K562 (cell line): ENCODE measurements around the gene RAE1. TPM values are rescaled to one million over a fixed set of nuclear protein-coding genes. Genes with fewer than 3 reads are reported as not detected.

Experiments used
- CHD1 ChIP-seq: fragments of 200-600 bp; sonication (generic); IDR thresholded peaks from one replicate; pipeline ENCODE4 v1.6.1; 2012; ENCODE audit warnings: mild to moderate bottlenecking, moderate library complexity, low read length, inconsistent platforms
- FOXM1 ChIP-seq, 2 experiments: fragments of 450-650 bp in 1 of 2; sonication (generic) in 1 of 2; formaldehyde crosslinking in 1 of 2; IDR thresholded peaks; 2 replicates each; pipeline versions ENCODE4 v1.6.1 to v1.9.0; 2017 to 2022; ENCODE audit warnings: low read depth in 2 of 2, mild to moderate bottlenecking in 2 of 2, missing genetic modification reagents in 1 of 2, moderate library complexity in 1 of 2
- HDGF ChIP-seq: fragments of 450-650 bp; IDR thresholded peaks from 2 replicates; pipeline ENCODE4 v1.6.1; 2016
- HMG20A ChIP-seq: fragments of 450-650 bp; formaldehyde crosslinking; conservative IDR thresholded peaks from 2 replicates; pipeline ENCODE4 v1.4.0; 2020; ENCODE audit warnings: mild to moderate bottlenecking, mixed read lengths
- ILF3 ChIP-seq: fragments of 450-650 bp; IDR thresholded peaks from 2 replicates; pipeline ENCODE4 v1.6.1; 2018; ENCODE audit warnings: antibody characterized with exemption, mild to moderate bottlenecking, moderate library complexity, borderline replicate concordance
- MECOM ChIP-seq: fragments of 250-450 bp; sonication (Bioruptor Pico); IDR thresholded peaks from 2 replicates; pipeline ENCODE4 v1.8.0; 2022; ENCODE audit warnings: inconsistent platforms
- MYC ChIP-seq, 2 experiments: fragments of 250-450 bp in 1 of 2; sonication (Bioruptor Pico) in 1 of 2; IDR thresholded peaks; 2 replicates each; pipeline versions ENCODE4 v1.5.1 to v1.6.1; 2012 to 2021; ENCODE audit warnings: low read depth in 2 of 2, borderline replicate concordance in 1 of 2, improper control_type of control experiment in 1 of 2, low read length in 1 of 2, mild to moderate bottlenecking in 1 of 2, moderate library complexity in 1 of 2
- YY1 ChIP-seq, 3 experiments: IDR thresholded peaks; 2 replicates each; pipeline ENCODE4 v1.6.1; 2011; ENCODE audit warnings: low read length in 2 of 3, mild to moderate bottlenecking in 2 of 3, moderate library complexity in 2 of 3, borderline replicate concordance in 1 of 3, control low read depth in 1 of 3, low read depth in 1 of 3; ENCODE audit not compliant: insufficient read depth in 3 of 3, insufficient replicate concordance in 2 of 3, control insufficient read depth in 1 of 3, insufficient read length in 1 of 3; ENCODE audit errors: extremely low read depth in 1 of 3
- ZBTB7A ChIP-seq: IDR thresholded peaks from 2 replicates; pipeline ENCODE4 v1.6.1; 2011; ENCODE audit warnings: low read depth, mild to moderate bottlenecking, low read length, moderate library complexity, borderline replicate concordance; ENCODE audit not compliant: control insufficient read depth
- ZNF143 ChIP-seq: sonication (generic); formaldehyde crosslinking; IDR thresholded peaks from 2 replicates; pipeline ENCODE4 v1.9.0; 2022; ENCODE audit warnings: mild to moderate bottlenecking, missing genetic modification reagents
- ZNF384 ChIP-seq: IDR thresholded peaks from 2 replicates; pipeline ENCODE4 v1.6.1; 2012; ENCODE audit warnings: low read depth, low read length, improper control_type of control experiment
- ZNF584 ChIP-seq: fragments of 200-800 bp; sonication (Bioruptor generic); IDR thresholded peaks from 2 replicates; pipeline ENCODE4 v1.6.1; 2016; ENCODE audit warnings: low read depth, mild to moderate bottlenecking, missing genetic modification characterization, missing compliant biosample characterization
- polyA plus RNA-seq, 8 experiments: library from polyadenylated mRNA; depleted of rRNA in 4 of 8; stranded (reverse) in 5 of 8; unstranded in 3 of 8; fragments of >200 nt; fragmentation: Nextera tagmentation in 2 of 8; fragmentation: Illumina TruSeq in 1 of 8; extraction: Ambion mirVana in 2 of 8; extraction: Trizol in 1 of 8; gene quantifications; 2 replicates each; pipeline versions ENCODE4 v1.2.1 to v1.2.3, GENCODE V29; 2011 to 2014; ENCODE audit warnings: inconsistent platforms in 1 of 8, missing spikeins in 1 of 8
- total RNA-seq, 7 experiments: library from RNA; depleted of rRNA in 6 of 7; stranded (reverse); fragments of >200 nt in 6 of 7; fragmentation: Illumina TruSeq in 2 of 7; extraction: Trizol in 2 of 7; gene quantifications; 2 replicates each; pipeline versions ENCODE4 v1.2.1 to v1.2.3, GENCODE V29; 2011 to 2021; ENCODE audit warnings: low replicate concordance in 1 of 7
- TF ChIP-seq, protein P1 (sequence below): fragments of 250-450 bp; sonication (Bioruptor Pico); IDR thresholded peaks from 2 replicates; pipeline ENCODE4 v1.9.0; 2021; ENCODE audit warnings: mild to moderate bottlenecking, inconsistent platforms
- TF ChIP-seq, protein P2 (sequence below), 2 experiments: fragments of 450-650 bp; formaldehyde crosslinking in 1 of 2; IDR thresholded peaks; 2 replicates each; pipeline versions ENCODE4 v1.4.0 to v1.6.1; 2014 to 2020; ENCODE audit warnings: mild to moderate bottlenecking in 2 of 2, borderline replicate concordance in 1 of 2, low read depth in 1 of 2

Gene RAE1
- total and polyA plus RNA-seq, 9 of the 15 experiments (the other 6 are each of a cell fraction or from before 2014, with no cell fraction given) = 33.7 to 248 (median 77.7) TPM

DNA sequence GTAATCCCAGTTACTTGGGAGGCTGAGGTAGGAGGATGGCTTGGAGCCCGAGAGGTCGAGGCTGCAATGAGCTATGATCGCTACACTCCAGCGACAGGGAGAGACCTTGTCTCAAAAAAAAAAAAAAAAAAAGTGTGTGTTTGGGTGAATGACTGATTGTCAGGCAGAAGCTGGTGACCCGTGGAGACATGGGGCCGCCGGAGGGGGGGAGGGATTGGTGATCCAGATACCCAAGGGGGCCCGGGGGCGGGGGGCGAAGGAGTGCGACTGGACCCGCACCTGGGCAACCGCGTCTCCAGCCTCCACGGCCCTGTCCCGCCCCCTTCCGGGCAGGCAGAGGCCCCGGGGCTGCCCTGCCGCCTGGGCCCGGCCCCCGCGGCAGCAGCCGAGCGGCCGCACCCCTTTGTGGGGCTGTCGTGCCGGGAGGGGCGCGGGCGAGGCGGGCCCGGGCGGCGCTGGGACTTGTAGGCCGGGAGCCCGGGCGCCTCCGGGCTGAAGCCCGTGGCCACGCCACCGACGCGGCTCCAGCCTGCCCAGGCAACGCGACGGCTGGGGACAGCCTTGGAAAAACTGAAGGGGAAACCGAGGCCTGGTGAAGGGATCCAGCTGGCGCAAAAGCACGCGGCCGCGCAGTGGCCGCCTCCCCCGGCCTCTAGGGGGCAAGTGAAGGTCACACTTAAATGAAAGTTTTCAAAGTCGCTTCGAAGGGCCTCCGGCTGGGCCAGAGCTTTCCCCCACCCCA lies 38.1 kb downstream of the RAE1 start (continued):
- TF ChIP-seq YY1 (IDR thresholded peaks at IDR 0.05; ENCODE audit: borderline replicate concordance in 1 of 3, control insufficient read depth in 1 of 3, extremely low read depth in 1 of 3, insufficient read depth in 3 of 3, insufficient read length in 1 of 3, insufficient replicate concordance in 2 of 3, low read depth in 1 of 3, low read length in 2 of 3) = peak in 2 of 3 experiments; percentile 39 to 51
- TF ChIP-seq ZBTB7A = peak; percentile 83
- no peak for TF ChIP-seq HDGF
- TF ChIP-seq MYC (IDR thresholded peaks at IDR 0.05; ENCODE audit: low read depth, low read length) = peak; percentile 87
- no peak for TF ChIP-seq MYC (CRISPR knock-in tag; IDR thresholded peaks at IDR 0.05; ENCODE audit: borderline replicate concordance, low read depth)
- TF ChIP-seq ZNF384 = peak; percentile 90
- no peak for TF ChIP-seq ILF3
- 0 out of 2 replicates have a peak, but pooled peaks have one; percentile 40 for TF ChIP-seq ZNF584 (CRISPR knock-in tag)
- 0 out of 2 replicates have a peak, but pooled peaks have one; percentile 42 for TF ChIP-seq MECOM (CRISPR knock-in tag)
- TF ChIP-seq CHD1 = no peak
- TF ChIP-seq, protein P1, sequence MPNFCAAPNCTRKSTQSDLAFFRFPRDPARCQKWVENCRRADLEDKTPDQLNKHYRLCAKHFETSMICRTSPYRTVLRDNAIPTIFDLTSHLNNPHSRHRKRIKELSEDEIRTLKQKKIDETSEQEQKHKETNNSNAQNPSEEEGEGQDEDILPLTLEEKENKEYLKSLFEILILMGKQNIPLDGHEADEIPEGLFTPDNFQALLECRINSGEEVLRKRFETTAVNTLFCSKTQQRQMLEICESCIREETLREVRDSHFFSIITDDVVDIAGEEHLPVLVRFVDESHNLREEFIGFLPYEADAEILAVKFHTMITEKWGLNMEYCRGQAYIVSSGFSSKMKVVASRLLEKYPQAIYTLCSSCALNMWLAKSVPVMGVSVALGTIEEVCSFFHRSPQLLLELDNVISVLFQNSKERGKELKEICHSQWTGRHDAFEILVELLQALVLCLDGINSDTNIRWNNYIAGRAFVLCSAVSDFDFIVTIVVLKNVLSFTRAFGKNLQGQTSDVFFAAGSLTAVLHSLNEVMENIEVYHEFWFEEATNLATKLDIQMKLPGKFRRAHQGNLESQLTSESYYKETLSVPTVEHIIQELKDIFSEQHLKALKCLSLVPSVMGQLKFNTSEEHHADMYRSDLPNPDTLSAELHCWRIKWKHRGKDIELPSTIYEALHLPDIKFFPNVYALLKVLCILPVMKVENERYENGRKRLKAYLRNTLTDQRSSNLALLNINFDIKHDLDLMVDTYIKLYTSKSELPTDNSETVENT (CRISPR knock-in tag) = peak; percentile 82; the same call in 1 of the 2 replicates
- TF ChIP-seq ZNF143 (CRISPR knock-in tag) = peak; percentile 16; the same call in 1 of the 2 replicates
- no peak for TF ChIP-seq FOXM1 (IDR thresholded peaks at IDR 0.05; ENCODE audit: low read depth)
- no peak for TF ChIP-seq FOXM1 (CRISPR knock-in tag; IDR thresholded peaks at IDR 0.05; ENCODE audit: low read depth)
- TF ChIP-seq, protein P2, sequence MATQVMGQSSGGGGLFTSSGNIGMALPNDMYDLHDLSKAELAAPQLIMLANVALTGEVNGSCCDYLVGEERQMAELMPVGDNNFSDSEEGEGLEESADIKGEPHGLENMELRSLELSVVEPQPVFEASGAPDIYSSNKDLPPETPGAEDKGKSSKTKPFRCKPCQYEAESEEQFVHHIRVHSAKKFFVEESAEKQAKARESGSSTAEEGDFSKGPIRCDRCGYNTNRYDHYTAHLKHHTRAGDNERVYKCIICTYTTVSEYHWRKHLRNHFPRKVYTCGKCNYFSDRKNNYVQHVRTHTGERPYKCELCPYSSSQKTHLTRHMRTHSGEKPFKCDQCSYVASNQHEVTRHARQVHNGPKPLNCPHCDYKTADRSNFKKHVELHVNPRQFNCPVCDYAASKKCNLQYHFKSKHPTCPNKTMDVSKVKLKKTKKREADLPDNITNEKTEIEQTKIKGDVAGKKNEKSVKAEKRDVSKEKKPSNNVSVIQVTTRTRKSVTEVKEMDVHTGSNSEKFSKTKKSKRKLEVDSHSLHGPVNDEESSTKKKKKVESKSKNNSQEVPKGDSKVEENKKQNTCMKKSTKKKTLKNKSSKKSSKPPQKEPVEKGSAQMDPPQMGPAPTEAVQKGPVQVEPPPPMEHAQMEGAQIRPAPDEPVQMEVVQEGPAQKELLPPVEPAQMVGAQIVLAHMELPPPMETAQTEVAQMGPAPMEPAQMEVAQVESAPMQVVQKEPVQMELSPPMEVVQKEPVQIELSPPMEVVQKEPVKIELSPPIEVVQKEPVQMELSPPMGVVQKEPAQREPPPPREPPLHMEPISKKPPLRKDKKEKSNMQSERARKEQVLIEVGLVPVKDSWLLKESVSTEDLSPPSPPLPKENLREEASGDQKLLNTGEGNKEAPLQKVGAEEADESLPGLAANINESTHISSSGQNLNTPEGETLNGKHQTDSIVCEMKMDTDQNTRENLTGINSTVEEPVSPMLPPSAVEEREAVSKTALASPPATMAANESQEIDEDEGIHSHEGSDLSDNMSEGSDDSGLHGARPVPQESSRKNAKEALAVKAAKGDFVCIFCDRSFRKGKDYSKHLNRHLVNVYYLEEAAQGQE (IDR thresholded peaks at IDR 0.05; ENCODE audit: borderline replicate concordance) = peak; percentile 33; the same call in 1 of the 2 replicates
- TF ChIP-seq, protein P2 (CRISPR knock-in tag; IDR thresholded peaks at IDR 0.05; ENCODE audit: low read depth) = 0 out of 2 replicates have a peak, but pooled peaks have one; percentile 41
- TF ChIP-seq HMG20A = no peak
